ENCODE data around the gene BANF2.

DNA sequence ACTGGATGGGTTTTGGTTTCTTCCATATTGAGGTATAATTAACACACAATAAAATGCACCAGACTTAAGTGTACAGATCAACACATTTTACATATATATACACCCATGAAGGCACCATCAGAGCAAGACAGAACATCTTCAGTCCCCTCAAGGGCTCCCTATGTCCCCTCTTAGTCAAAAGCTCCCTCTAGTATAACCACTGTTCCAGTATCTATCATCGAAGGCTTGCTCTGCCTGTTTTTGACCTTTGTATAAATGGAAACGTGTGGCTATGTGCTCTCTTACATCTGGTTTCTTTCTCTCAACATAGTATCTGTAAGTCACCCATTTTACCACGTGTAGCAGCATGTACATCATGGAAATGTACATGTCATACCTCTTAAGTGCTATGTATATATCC is 66.5 kb downstream of the BANF2 start:
- TF ChIP-seq POLR2A (IDR thresholded peaks at IDR 0.05; ENCODE audit: low read length) (no peak), GATA1 (IDR thresholded peaks at IDR 0.05; ENCODE audit: low read depth, low read length) (no peak)
